Effector memory CD4-positive, alpha-beta T cell (primary cell): ENCODE measurements around the gene SLC9A3.

Experiments used
- DNase-seq, 3 donors: peaks; one replicate each; pipeline ENCODE4 v3.0.0-alpha.2; 2020
- H3K27ac ChIP-seq: 2 replicates; pipeline ENCODE4 v1.7.0; 2013; ENCODE audit warnings: mild to moderate bottlenecking, low read length, moderate library complexity; ENCODE audit not compliant: insufficient read depth, poor library complexity, severe bottlenecking
- H3K27me3 ChIP-seq: replicated peaks from 2 replicates; pipeline ENCODE4 v1.7.0; 2013; ENCODE audit warnings: mild to moderate bottlenecking, low read length; ENCODE audit not compliant: insufficient read depth, control insufficient read depth, poor library complexity, severe bottlenecking
- H3K36me3 ChIP-seq: 2 replicates; pipeline ENCODE4 v1.7.0; 2013; ENCODE audit warnings: mild to moderate bottlenecking, low read length, moderate library complexity; ENCODE audit not compliant: control insufficient read depth, insufficient read depth
- H3K4me1 ChIP-seq: 2 replicates; pipeline ENCODE4 v1.7.0; 2013; ENCODE audit warnings: low read length, mild to moderate bottlenecking; ENCODE audit not compliant: control insufficient read depth, insufficient read depth, poor library complexity, severe bottlenecking
- H3K4me3 ChIP-seq: 2 replicates; pipeline ENCODE4 v1.7.0; 2013; ENCODE audit warnings: low read length, low read depth, mild to moderate bottlenecking; ENCODE audit not compliant: insufficient read depth, poor library complexity, severe bottlenecking
- H3K9me3 ChIP-seq: 2 replicates; pipeline ENCODE4 v1.7.0; 2013; ENCODE audit warnings: mild to moderate bottlenecking, low read length, moderate library complexity; ENCODE audit not compliant: control insufficient read depth

SLC9A3 gene

GRCh38 chr5:539469-540070 is 15.3 kb upstream of the SLC9A3 start:
- DNase-seq, result no peak
- no peaks in the 10 kb centered on the region for H3K9me3 ChIP-seq
- peaks cover 12% of the 10 kb centered on the region for H3K4me1 ChIP-seq
- H3K36me3 ChIP-seq, result no peaks in the 10 kb centered on the region
- no peak overlapping the region for H3K27ac ChIP-seq
- H3K27me3 ChIP-seq, result no peaks in the 10 kb centered on the region
- H3K4me3 ChIP-seq, result no peak overlapping the region

- Histone ChIP-seq H3K4me1 (peaks cover 5% of the 10 kb centered on the region), H3K36me3 (no peaks in the 10 kb centered on the region), H3K27me3 (no peaks in the 10 kb centered on the region), H3K9me3 (no peaks in the 10 kb centered on the region), H3K4me3 (no peak overlapping the region), H3K27ac (no peak overlapping the region)
- no peak for DNase-seq
Measured at GRCh38 chr5:538801-539468, 14.7 kb upstream of the SLC9A3 start.

GRCh38 chr5:538271-538771 is 14.1 kb upstream of the SLC9A3 start:
- DNase-seq, result no peak
- Histone ChIP-seq H3K27me3 (no peaks in the 10 kb centered on the region), H3K4me1 (no peaks in the 10 kb centered on the region), H3K4me3 (no peak overlapping the region), H3K27ac (no peak overlapping the region), H3K36me3 (no peaks in the 10 kb centered on the region), H3K9me3 (no peaks in the 10 kb centered on the region)

- no peaks in the 10 kb centered on the region for H3K27me3 ChIP-seq
Measured at GRCh38 chr5:537621-538071, 13.4 kb upstream of the SLC9A3 start.

DNA sequence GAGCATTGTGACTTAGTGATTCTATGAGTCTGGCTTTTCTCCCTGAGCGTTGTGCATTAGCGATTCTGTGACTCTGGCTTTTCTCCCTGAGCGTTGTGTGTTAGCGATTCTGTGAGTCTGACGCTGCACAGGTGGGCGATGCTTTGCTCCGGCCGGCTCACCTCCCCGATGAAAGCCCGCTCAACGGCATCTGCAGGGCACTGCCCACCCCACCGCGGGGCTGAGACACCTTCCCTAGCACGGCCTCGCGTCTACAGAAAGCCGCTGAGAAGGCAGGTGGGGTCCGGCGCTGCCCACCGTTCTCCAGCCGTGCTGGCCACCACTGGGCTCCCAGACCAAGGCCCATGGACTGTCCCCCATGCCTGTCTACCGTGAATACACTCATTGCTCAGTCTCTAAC is 12.8 kb upstream of the SLC9A3 start:
- Histone ChIP-seq H3K9me3 (no peaks in the 10 kb centered on the region), H3K27me3 (no peaks in the 10 kb centered on the region), H3K4me1 (no peaks in the 10 kb centered on the region), H3K36me3 (no peaks in the 10 kb centered on the region), H3K4me3 (no peak overlapping the region), H3K27ac (no peak overlapping the region)
- no peak for DNase-seq

More at GRCh38 chr5:537621-538071, 13.4 kb upstream of the SLC9A3 start:
- no peaks in the 10 kb centered on the region for H3K4me1 ChIP-seq
- no peak for DNase-seq
- no peaks in the 10 kb centered on the region for H3K9me3 ChIP-seq
- no peak overlapping the region for H3K27ac ChIP-seq
- no peak overlapping the region for H3K4me3 ChIP-seq
- H3K36me3 ChIP-seq, result no peaks in the 10 kb centered on the region

DNA sequence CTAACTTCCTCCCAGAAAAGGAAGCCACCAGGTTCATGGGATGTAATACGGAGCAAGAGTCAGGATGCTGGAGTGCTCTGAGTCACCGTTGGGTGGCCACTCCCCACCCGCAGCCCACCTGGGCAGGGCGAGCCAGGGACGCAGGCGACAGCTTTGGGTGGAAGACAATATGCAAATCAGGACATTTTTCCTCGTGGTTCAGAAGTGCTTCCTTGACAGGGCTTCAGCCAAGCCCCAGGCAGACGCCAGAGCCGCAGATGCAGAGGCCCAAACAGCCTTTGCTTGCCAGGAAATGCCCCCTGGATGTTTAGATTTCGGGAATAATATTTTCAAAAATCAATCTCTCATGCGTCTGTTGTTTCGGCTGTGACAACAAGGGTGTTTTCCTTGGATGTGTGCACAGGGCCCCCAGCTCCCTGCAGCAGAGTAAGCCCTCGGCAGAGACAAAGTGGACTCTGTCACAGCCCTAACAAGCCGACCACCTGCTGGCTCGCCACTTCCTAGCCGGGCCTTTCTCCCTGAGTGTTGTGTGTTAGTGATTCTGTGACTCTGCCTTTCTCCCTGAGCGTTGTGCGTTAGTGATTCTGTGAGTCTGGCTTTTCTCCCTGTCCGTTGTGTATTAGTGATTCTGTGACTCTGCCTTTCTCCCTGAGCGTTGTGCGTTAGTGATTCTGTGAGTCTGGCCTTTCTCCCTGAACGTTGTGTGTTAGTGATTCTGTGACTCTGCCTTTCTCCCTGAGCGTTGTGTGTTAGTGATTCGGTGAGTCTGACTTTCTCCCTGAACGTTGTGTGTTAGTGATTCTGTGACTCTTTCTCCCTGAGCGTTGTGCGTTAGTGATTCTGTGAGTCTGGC is 11.8 kb upstream of the SLC9A3 start:
- no peaks in the 10 kb centered on the region for H3K9me3 ChIP-seq
- no peaks in the 10 kb centered on the region for H3K36me3 ChIP-seq
- DNase-seq, result no peak
- no peak overlapping the region for H3K4me3 ChIP-seq
- no peaks in the 10 kb centered on the region for H3K27me3 ChIP-seq
- H3K4me1 ChIP-seq, result no peaks in the 10 kb centered on the region
- H3K27ac ChIP-seq, result no peak overlapping the region

DNA sequence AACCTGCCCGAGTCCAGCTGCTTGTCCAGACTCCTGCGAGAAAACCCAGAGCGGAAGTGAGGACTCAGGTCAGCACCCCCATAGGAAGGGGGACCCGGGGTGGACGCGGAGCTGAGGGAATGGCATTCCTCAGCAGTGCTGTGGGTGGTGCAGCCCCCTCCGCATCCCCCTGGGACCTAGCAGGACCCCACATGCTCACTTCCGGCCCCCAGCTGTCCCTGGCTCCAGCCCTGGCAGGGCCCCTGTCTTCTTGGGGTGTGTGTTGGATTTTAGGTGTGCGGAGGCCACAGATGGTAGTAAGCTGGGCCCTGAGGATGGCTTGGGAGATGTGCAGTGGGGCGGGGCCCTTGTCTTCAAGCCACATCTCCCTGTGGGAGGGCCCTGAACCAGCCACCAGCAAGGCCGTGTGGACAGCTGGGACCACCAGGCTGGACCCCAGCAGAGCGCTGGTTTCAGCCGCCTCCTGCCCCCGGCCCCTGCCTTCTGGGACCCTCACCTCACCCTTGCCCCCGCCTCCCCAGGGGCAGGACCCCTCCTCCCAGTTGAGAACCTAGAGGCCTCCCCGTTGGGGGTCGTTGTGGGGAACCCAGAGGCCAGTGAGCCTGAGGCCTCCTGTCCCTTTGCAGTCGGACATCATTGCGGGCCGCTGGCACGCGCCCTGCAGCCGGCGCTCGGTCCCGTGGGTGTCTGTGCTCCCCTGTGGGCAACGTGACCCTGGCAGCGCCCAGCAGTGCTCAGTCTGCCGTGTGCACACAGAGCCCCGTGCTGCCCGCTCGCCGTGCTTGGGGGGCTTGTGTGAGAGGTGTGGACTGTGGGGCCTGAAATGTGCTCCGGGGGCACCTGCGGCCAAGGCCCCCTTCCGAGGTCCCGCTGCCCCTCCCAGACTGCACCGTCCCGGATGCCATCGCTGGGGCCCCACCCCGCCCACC is 10.8 kb upstream of the SLC9A3 start:
- Histone ChIP-seq H3K27ac (no peak overlapping the region), H3K27me3 (no peaks in the 10 kb centered on the region), H3K36me3 (no peaks in the 10 kb centered on the region), H3K4me1 (no peaks in the 10 kb centered on the region), H3K9me3 (no peaks in the 10 kb centered on the region), H3K4me3 (no peak overlapping the region)
- DNase-seq, result no peak

GRCh38 chr5:533955-534742 is 9.9 kb upstream of the SLC9A3 start:
- H3K4me1 ChIP-seq, result peaks cover 2% of the 10 kb centered on the region
- H3K36me3 ChIP-seq, result no peaks in the 10 kb centered on the region
- DNase-seq, result no peak
- H3K4me3 ChIP-seq, result no peak overlapping the region
- H3K27ac ChIP-seq, result no peak overlapping the region
- H3K9me3 ChIP-seq, result no peaks in the 10 kb centered on the region
- H3K27me3 ChIP-seq, result peaks cover under 1% of the 10 kb centered on the region
